Trophoblast cell (in vitro differentiated cells and primary cell): Measurements from ENCODE around the gene PNPLA1.

Experiments used
- DNase-seq, 2 donors: peaks; one replicate each; pipeline ENCODE4 v3.0.0-alpha.2; 2016
- H2AFZ ChIP-seq: 2 replicates; pipeline ENCODE4 v1.6.1; 2013; ENCODE audit warnings: low read length, moderate library complexity, mild to moderate bottlenecking; ENCODE audit not compliant: insufficient read depth, poor library complexity
- H2AK5ac ChIP-seq: 2 replicates; pipeline ENCODE4 v1.6.1; 2013; ENCODE audit warnings: mild to moderate bottlenecking, low read length
- H2BK120ac ChIP-seq: 2 replicates; pipeline ENCODE4 v1.6.1; 2013; ENCODE audit warnings: low read length, mild to moderate bottlenecking, moderate library complexity; ENCODE audit not compliant: insufficient read depth, poor library complexity
- H2BK12ac ChIP-seq: 2 replicates; pipeline ENCODE4 v1.6.1; 2013; ENCODE audit warnings: mild to moderate bottlenecking, low read length, moderate library complexity
- H2BK5ac ChIP-seq: 2 replicates; pipeline ENCODE4 v1.6.1; 2013; ENCODE audit warnings: low read length, low read depth, moderate library complexity, mild to moderate bottlenecking; ENCODE audit not compliant: poor library complexity
- H3K14ac ChIP-seq: 2 replicates; pipeline ENCODE4 v1.6.1; 2013; ENCODE audit warnings: mild to moderate bottlenecking, low read length
- H3K18ac ChIP-seq: 2 replicates; pipeline ENCODE4 v1.6.1; 2013; ENCODE audit warnings: mild to moderate bottlenecking, low read length
- H3K23ac ChIP-seq: 2 replicates; pipeline ENCODE4 v1.6.1; 2013; ENCODE audit warnings: low read length
- H3K27ac ChIP-seq: 2 replicates; pipeline ENCODE4 v1.5.1; 2013; ENCODE audit warnings: low read depth, mild to moderate bottlenecking, inconsistent platforms, low read length, moderate library complexity
- H3K27me3 ChIP-seq: 2 replicates; pipeline ENCODE4 v1.6.1; 2013; ENCODE audit warnings: inconsistent platforms, mild to moderate bottlenecking, low read length, moderate library complexity; ENCODE audit not compliant: insufficient read depth
- H3K36me3 ChIP-seq, 2 experiments: 1 replicate in 1 of 2; 2 replicates in 1 of 2; pipeline ENCODE4 v1.6.1; 2013; ENCODE audit warnings: low read length in 2 of 2, mild to moderate bottlenecking in 2 of 2, moderate library complexity in 1 of 2; ENCODE audit not compliant: insufficient read depth in 2 of 2, control insufficient read depth in 1 of 2
- H3K4ac ChIP-seq: 2 replicates; pipeline ENCODE4 v1.6.1; 2013; ENCODE audit warnings: low read depth, mild to moderate bottlenecking, low read length, moderate library complexity
- H3K4me1 ChIP-seq, 2 experiments: 1 replicate in 1 of 2; 2 replicates in 1 of 2; pipeline ENCODE4 v1.6.1; 2013; ENCODE audit warnings: low read length in 2 of 2, mild to moderate bottlenecking in 2 of 2, moderate library complexity in 1 of 2; ENCODE audit not compliant: insufficient read depth in 2 of 2, control insufficient read depth in 1 of 2
- H3K4me2 ChIP-seq: 2 replicates; pipeline ENCODE4 v1.6.1; 2013; ENCODE audit warnings: inconsistent platforms, mild to moderate bottlenecking, low read length, moderate library complexity
- H3K4me3 ChIP-seq: 2 replicates; pipeline ENCODE4 v1.5.1; 2013; ENCODE audit warnings: mild to moderate bottlenecking, low read depth, low read length, inconsistent platforms
- H3K79me1 ChIP-seq: one replicate; pipeline ENCODE4 v1.6.1; 2013; ENCODE audit warnings: low read length
- H3K79me2 ChIP-seq: 2 replicates; pipeline ENCODE4 v1.6.1; 2013; ENCODE audit warnings: low read length, mild to moderate bottlenecking; ENCODE audit not compliant: control insufficient read depth, insufficient read depth, poor library complexity
- H3K9ac ChIP-seq: 2 replicates; pipeline ENCODE4 v1.6.1; 2013; ENCODE audit warnings: mild to moderate bottlenecking, low read length
- H3K9me3 ChIP-seq: 2 replicates; pipeline ENCODE4 v1.6.1; 2013; ENCODE audit warnings: low read depth, mild to moderate bottlenecking, control low read depth, inconsistent platforms, low read length; ENCODE audit not compliant: insufficient read depth
- H4K12ac ChIP-seq: 2 replicates; pipeline ENCODE4 v1.6.1; 2013; ENCODE audit warnings: low read depth, mild to moderate bottlenecking, low read length, moderate library complexity
- H4K8ac ChIP-seq: 2 replicates; pipeline ENCODE4 v1.6.1; 2013; ENCODE audit warnings: low read depth, mild to moderate bottlenecking, low read length, moderate library complexity
- H4K91ac ChIP-seq: one replicate; pipeline ENCODE4 v1.6.1; 2013; ENCODE audit warnings: low read depth, mild to moderate bottlenecking, low read length, moderate library complexity
- WGBS: extraction: QIAGEN DNeasy Blood & Tissue Kit; methylation state at CpG from one replicate; pipeline ENCODE4 v1.1.7; 2013; ENCODE audit warnings: missing lambda C conversion rate; ENCODE audit not compliant: insufficient read length, insufficient coverage; ENCODE audit errors: extremely low coverage; 5-methylcytosine and 5-hydroxymethylcytosine counted together

Gene PNPLA1

DNA sequence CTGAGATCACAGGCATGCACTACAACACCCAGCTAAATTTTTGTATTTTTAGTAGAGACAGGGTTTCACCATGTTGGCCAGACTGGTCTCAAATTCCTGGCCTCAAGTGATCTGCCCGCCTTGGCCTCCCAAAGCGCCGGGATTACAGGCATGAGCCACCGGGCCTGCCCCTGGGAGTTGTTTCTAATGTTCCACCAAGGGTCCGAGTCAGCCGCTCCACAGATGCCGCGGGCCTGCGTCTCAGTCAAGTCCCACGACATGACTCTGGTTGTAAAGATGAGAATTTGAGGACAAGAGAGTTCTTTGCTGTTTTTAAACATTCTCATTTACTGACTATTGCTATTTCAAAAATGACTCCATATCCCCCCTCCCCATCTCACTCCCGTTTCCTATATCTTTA, 36.0 kb downstream of the PNPLA1 start:
- H3K9ac ChIP-seq = no peak overlapping the region
- H3K79me1 ChIP-seq = no peaks in the 10 kb centered on the region
- H2BK12ac ChIP-seq = no peak overlapping the region
- no peak overlapping the region for H3K18ac ChIP-seq
- H3K4me1 ChIP-seq = no peaks in the 10 kb centered on the region
- DNase-seq = no peak
- H3K4ac ChIP-seq = no peak overlapping the region
- no peak overlapping the region for H3K27ac ChIP-seq
- H2BK5ac ChIP-seq = no peak overlapping the region
- no peak overlapping the region for H3K4me3 ChIP-seq
- no peak overlapping the region for H4K91ac ChIP-seq
- 100% methylated on average over 1 of the region's 11 CpGs for WGBS
- H3K27me3 ChIP-seq = no peaks in the 10 kb centered on the region
- no peak overlapping the region for H2BK120ac ChIP-seq
- no peak overlapping the region for H4K8ac ChIP-seq
- no peak overlapping the region for H2AK5ac ChIP-seq
- H3K23ac ChIP-seq = no peak overlapping the region
- no peak overlapping the region for H3K4me2 ChIP-seq
- no peak overlapping the region for H2AFZ ChIP-seq
- peaks cover 3% of the 10 kb centered on the region for H3K9me3 ChIP-seq
- H3K36me3 ChIP-seq = no peaks in the 10 kb centered on the region
- H3K14ac ChIP-seq = no peak overlapping the region
- no peaks in the 10 kb centered on the region for H3K79me2 ChIP-seq
- no peak overlapping the region for H4K12ac ChIP-seq

DNA sequence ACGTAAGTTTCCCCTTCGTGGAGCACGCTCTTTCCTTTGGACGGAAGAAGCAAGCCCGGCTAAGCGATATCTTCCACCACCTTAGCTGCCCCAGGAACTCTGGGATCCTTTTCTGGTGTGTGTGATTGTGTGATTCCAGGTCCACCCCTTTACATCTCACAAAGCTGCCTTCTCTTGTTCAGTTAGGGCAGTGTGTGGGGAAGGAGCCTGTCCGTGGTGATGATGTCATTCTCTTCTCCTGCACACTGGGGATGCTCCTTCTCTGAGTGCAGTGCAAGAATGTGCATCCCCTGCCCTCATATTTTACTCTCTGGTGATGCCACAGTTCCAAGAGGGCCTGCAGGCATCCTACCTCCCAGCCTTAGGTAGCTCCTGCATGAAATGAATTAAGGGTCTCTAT, 36.5 kb downstream of the PNPLA1 start:
- Histone ChIP-seq H2BK5ac (no peak overlapping the region), H3K18ac (no peak overlapping the region), H4K91ac (no peak overlapping the region), H3K4me3 (no peak overlapping the region), H3K79me2 (no peaks in the 10 kb centered on the region), H4K12ac (no peak overlapping the region), H3K4me1 (no peaks in the 10 kb centered on the region), H2BK12ac (no peak overlapping the region), H3K4me2 (no peak overlapping the region), H3K23ac (no peak overlapping the region), H2AFZ (no peak overlapping the region), H3K79me1 (no peaks in the 10 kb centered on the region), H3K27ac (no peak overlapping the region), H3K9me3 (peaks cover 3% of the 10 kb centered on the region), H2BK120ac (no peak overlapping the region), H3K27me3 (no peaks in the 10 kb centered on the region), H2AK5ac (no peak overlapping the region), H4K8ac (no peak overlapping the region), H3K9ac (no peak overlapping the region), H3K4ac (no peak overlapping the region), H3K14ac (no peak overlapping the region), H3K36me3 (no peaks in the 10 kb centered on the region)
- DNase-seq = no peak
- no CpG with 5 or more reads among the region's 7 CpGs for WGBS

GRCh38 chr6:36308514-36308913, 38.7 kb downstream of the PNPLA1 start:
- no CpG with 5 or more reads among the region's 5 CpGs for WGBS
- Histone ChIP-seq H2BK12ac (no peak overlapping the region), H3K79me2 (no peaks in the 10 kb centered on the region), H4K8ac (no peak overlapping the region), H3K9ac (no peak overlapping the region), H3K18ac (no peak overlapping the region), H3K4ac (no peak overlapping the region), H4K91ac (no peak overlapping the region), H3K4me2 (no peak overlapping the region), H2BK120ac (no peak overlapping the region), H3K4me3 (no peak overlapping the region), H3K27ac (no peak overlapping the region), H3K36me3 (no peaks in the 10 kb centered on the region), H3K4me1 (peaks cover 6 to 9% of the 10 kb centered on the region in 2 experiments), H2AFZ (no peak overlapping the region), H2AK5ac (no peak overlapping the region), H3K9me3 (peaks cover 3% of the 10 kb centered on the region), H4K12ac (no peak overlapping the region), H3K23ac (no peak overlapping the region), H2BK5ac (no peak overlapping the region), H3K79me1 (peaks cover 1% of the 10 kb centered on the region), H3K14ac (no peak overlapping the region), H3K27me3 (no peaks in the 10 kb centered on the region)
- DNase-seq = no peak

DNA sequence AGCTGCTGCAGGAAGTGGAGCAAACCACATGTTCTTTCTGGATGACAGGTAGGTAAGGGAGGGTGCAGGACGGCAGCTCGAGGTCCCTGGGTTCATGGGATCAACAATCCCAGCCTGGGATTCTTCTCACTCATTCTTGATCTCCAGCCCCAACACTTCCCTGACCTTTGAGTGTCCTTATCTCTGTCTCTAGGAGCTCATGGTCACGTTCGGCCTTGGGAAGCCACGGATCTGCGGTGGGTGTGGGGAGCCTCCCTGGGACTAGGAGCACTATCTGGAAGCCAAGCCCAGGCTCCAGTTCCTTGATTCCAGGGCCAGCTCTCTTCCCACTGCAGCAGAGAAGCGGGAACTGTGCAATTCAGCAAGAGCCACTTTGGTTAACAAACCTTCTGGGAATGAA, 39.3 kb downstream of the PNPLA1 start:
- Histone ChIP-seq H3K79me2 (no peaks in the 10 kb centered on the region), H2BK12ac (no peak overlapping the region), H3K27ac (no peak overlapping the region)

More for the DNA sequence above, 39.3 kb downstream of the PNPLA1 start:
- Histone ChIP-seq H3K14ac (no peak overlapping the region), H2BK120ac (no peak overlapping the region), H3K23ac (no peak overlapping the region), H2AK5ac (no peak overlapping the region), H3K79me1 (peaks cover 1% of the 10 kb centered on the region), H3K4ac (no peak overlapping the region), H3K9me3 (peaks cover 3% of the 10 kb centered on the region), H3K4me1 (peaks cover 9 to 11% of the 10 kb centered on the region in 2 experiments), H3K27me3 (no peaks in the 10 kb centered on the region), H4K12ac (no peak overlapping the region), H3K36me3 (no peaks in the 10 kb centered on the region), H3K18ac (no peak overlapping the region), H2AFZ (no peak overlapping the region), H3K9ac (no peak overlapping the region), H2BK5ac (no peak overlapping the region), H4K91ac (no peak overlapping the region), H4K8ac (no peak overlapping the region), H3K4me3 (no peak overlapping the region), H3K4me2 (no peak overlapping the region)
- no CpG with 5 or more reads among the region's 7 CpGs for WGBS
- no peak for DNase-seq
